Transverse colon (tissue), 4 donors: ENCODE results near the gene PIGN. TPM values are rescaled to one million over a fixed set of nuclear protein-coding genes. Genes with fewer than 3 reads are reported as not detected.
"Not testable (repeated sequence)": the region's sequence is repeated elsewhere in the genome, so short reads cannot be mapped to it uniquely, and the experiment has no call there.

Source experiments
- DNase-seq: peaks from one replicate; pipeline ENCODE4 v3.0.0-alpha.2; 2019
- H3K27ac ChIP-seq, 4 donors: fragments of 200-600 bp; sonication (generic); 2 replicates each; pipeline ENCODE4 v1.5.1; 2016 to 2018; ENCODE audit warnings: inconsistent platforms in 4 of 4
- H3K27me3 ChIP-seq: fragments of 200-600 bp; sonication (generic); 2 replicates; pipeline ENCODE4 v1.5.1; 2017; ENCODE audit warnings: inconsistent platforms
- H3K36me3 ChIP-seq, 4 donors: fragments of 200-600 bp; sonication (generic); 2 replicates each; pipeline ENCODE4 v1.5.1; 2017 to 2019; ENCODE audit warnings: inconsistent platforms in 4 of 4
- H3K4me1 ChIP-seq, 4 donors: fragments of 200-600 bp; sonication (generic); 2 replicates each; pipeline ENCODE4 v1.5.1; 2017 to 2020; ENCODE audit warnings: inconsistent platforms in 4 of 4
- H3K4me3 ChIP-seq, 4 donors: fragments of 200-600 bp; sonication (generic); 1 replicate in 1 of 4; 2 replicates in 3 of 4; pipeline versions ENCODE4 v1.5.1 to v1.6.1; 2017 to 2019; ENCODE audit warnings: inconsistent platforms in 4 of 4
- H3K9me3 ChIP-seq, 2 donors: fragments of 200-600 bp; sonication (generic); 2 replicates each; pipeline ENCODE4 v1.5.1; 2017 to 2019; ENCODE audit warnings: inconsistent platforms in 2 of 2
- CTCF ChIP-seq, 5 experiments: fragments of 200-600 bp in 3 of 5; fragments of 450-650 bp in 2 of 5; sonication (generic) in 3 of 5; IDR thresholded peaks; 1 replicate in 2 of 5; 2 replicates in 3 of 5; pipeline ENCODE4 v1.5.1; 2016 to 2017; ENCODE audit warnings: antibody characterized with exemption in 5 of 5, inconsistent platforms in 3 of 5, mild to moderate bottlenecking in 2 of 5, moderate library complexity in 1 of 5
- EP300 ChIP-seq: sonication (generic); formaldehyde crosslinking; IDR thresholded peaks from one replicate; pipeline ENCODE4 v1.6.1; 2017; ENCODE audit warnings: antibody characterized with exemption, low read depth
- POLR2A ChIP-seq: fragments of 450-650 bp; IDR thresholded peaks from one replicate; pipeline ENCODE4 v1.6.1; 2016; ENCODE audit warnings: antibody characterized with exemption, mild to moderate bottlenecking, moderate library complexity
- POLR2AphosphoS5 ChIP-seq, 3 donors: sonication (generic); formaldehyde crosslinking; IDR thresholded peaks; one replicate each; pipeline ENCODE4 v1.6.1; 2016; ENCODE audit warnings: antibody characterized with exemption in 3 of 3
- WGBS, 2 donors: methylation state at CpG; one replicate each; pipeline ENCODE4 v1.1.5; 2018; ENCODE audit warnings: low coverage in 1 of 2; 5-methylcytosine and 5-hydroxymethylcytosine counted together
- in situ Hi-C, 4 donors: fragments of 200-750 bp; cut with MboI; loops; one replicate each; pipeline versions ENCODE4 v1.15.0 to v1.15.1; 2017; ENCODE audit warnings: low sequenced_read_pairs in 3 of 4, low pct_ligation_motif_present in 1 of 4, low pct_unique_long_range_greater_than_20kb in 1 of 4
- intact Hi-C: fragments of 100-400 bp; cut with DNase I; formaldehyde crosslinking; loops from one replicate; pipeline ENCODE4 v1.15.1; 2023; ENCODE audit warnings: low total_unique reads
- total RNA-seq, 4 donors: library from RNA; depleted of rRNA; stranded (reverse); fragments of >200 nt; gene quantifications; one replicate each; pipeline ENCODE4 v1.1.0, GENCODE V29; 2016

PIGN gene
- total RNA-seq, 4 donors from 2014 or later: 15.3 to 105 (median 42.3) TPM

DNA sequence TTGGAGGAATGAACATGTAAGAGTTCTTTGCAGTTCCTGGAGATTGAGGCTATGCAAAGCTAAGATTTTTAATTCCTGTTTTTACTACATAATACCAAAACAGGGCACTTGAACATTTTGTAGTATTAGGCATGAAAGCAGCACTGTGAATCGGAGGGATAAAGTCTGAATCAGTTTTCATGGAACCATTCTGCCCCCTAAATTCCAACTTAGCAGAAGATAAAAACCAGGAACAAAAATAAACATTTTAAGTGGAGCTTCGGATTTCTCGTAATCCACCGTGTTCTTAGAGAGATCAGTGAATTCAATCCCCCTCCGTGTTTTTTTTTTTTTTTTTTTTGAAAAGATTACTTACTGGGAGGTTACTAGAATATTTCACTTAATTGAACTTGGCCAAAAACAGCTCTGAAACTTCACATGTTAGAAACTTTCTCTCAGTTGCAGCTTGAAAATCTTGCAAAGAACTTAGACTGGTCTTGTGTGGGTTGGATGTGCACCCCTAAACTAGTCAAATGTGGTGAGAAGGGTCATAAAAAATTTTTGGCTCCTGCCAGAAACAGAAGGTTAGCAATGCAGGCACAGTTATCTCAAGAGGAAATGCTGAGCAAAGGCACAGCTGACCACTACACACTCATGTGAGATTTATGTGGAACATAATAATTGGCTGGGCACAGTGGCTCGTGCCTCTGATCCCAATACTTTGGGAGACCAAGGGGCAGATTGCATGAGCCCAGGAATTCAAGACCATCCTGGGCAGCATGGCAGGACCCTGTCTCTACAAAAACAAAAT lies 148.7 kb downstream of the PIGN start:
- H3K4me3 ChIP-seq: no peak overlapping the region
- H3K27me3 ChIP-seq: no peaks in the 10 kb centered on the region
- in situ Hi-C loops: no loop called here
- H3K4me1 ChIP-seq: peaks cover 0 to 4% (median 0%) of the 10 kb centered on the region in 4 donors
- intact Hi-C loops: no loop called here
- H3K27ac ChIP-seq: no peak overlapping the region
- DNase-seq: no peak
- 56 to 65% methylated on average over 5 to 6 of the region's 6 CpGs for WGBS, 2 donors
- TF ChIP-seq POLR2A: no peak
- TF ChIP-seq POLR2AphosphoS5 (IDR thresholded peaks at IDR 0.05): no peak
- TF ChIP-seq CTCF (IDR thresholded peaks at IDR 0.05): no peak
- no peak for TF ChIP-seq EP300
- peaks cover 0 to 5% (median 0%) of the 10 kb centered on the region in 4 donors for H3K36me3 ChIP-seq
- H3K9me3 ChIP-seq: no peaks in the 10 kb centered on the region

DNA sequence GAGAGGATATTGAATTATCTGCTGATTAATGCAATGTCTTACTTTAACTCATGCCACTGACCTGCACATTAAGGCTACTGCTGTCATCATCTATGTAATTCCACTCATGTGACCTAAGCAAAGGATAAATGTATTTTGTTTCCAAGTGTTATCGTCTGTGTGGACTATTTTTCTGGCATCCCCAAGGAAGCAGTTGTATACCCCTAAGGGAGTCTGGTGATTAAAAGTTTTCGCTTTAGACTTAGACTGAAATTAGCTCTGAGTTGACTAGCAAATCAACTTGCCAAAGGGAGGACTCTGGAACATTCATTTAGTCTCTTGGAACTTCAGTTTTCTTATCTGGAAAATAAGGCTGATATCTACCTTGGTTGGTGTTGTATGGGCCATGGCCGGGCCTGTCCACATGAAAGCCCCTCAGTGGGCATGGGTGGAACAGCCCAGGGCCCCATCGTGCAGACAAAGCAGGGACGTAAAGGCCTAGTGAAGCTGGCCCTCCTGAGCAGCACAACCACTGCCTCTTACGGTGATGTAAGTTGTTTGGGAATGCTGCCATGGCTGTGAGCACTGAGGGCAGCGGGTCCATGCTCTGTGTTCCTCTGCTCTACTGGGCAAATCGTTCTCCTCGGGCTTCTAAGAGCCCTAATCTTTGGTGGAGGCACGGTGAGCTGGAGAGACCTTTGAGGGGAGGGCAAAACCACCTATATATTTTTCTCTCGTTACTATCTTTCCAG lies 149.7 kb downstream of the PIGN start:
- H3K9me3 ChIP-seq: no peaks in the 10 kb centered on the region
- no peak for TF ChIP-seq POLR2A
- TF ChIP-seq EP300: no peak
- no peak for TF ChIP-seq POLR2AphosphoS5 (IDR thresholded peaks at IDR 0.05)
- no peak for TF ChIP-seq CTCF (IDR thresholded peaks at IDR 0.05)
- H3K4me1 ChIP-seq: peaks cover 0 to 4% (median 0%) of the 10 kb centered on the region in 4 donors
- no peak for DNase-seq
- in situ Hi-C loops (no loop called here), intact Hi-C loops (no loop called here)
- no peak overlapping the region for H3K27ac ChIP-seq
- 74 to 82% methylated on average over 2 to 11 of the region's 11 CpGs for WGBS, 2 donors
- no peaks in the 10 kb centered on the region for H3K27me3 ChIP-seq
- peaks cover 0 to 5% (median 0%) of the 10 kb centered on the region in 4 donors for H3K36me3 ChIP-seq
- no peak overlapping the region for H3K4me3 ChIP-seq

- intact Hi-C loops, H3K27me3 ChIP-seq, H3K36me3 ChIP-seq, H3K27ac ChIP-seq, in situ Hi-C loops, H3K9me3 ChIP-seq, H3K4me1 ChIP-seq, DNase-seq, H3K4me3 ChIP-seq: not testable (repeated sequence)
- 70 to 80% methylated on average over 2 of the region's 3 CpGs for WGBS, 2 donors
Measured at GRCh38 chr18:62034286-62034685, 152.6 kb downstream of the PIGN start.

DNA sequence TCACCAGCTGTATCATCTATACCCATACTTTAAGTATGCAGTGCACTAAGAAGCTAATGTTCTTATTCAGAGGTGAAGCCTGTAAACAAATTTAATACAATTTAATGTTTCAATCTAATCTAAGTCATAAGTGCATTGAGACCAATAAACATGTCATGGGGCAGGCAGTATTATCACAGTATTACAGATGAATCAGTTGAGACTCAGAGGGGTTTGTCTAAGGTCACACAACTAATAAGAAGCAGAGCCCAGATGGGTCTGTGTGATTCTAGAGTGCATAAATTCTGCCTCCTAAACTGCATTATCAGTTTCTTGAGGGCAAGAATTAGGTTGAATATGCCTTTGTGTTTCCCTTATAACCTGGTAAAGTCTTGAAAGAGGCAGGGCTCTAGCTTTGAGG lies 153.1 kb downstream of the PIGN start:
- H3K4me1 ChIP-seq: peaks cover 0 to 4% (median 0%) of the 10 kb centered on the region in 4 donors
- H3K9me3 ChIP-seq: no peaks in the 10 kb centered on the region
- no peak overlapping the region for H3K27ac ChIP-seq
- H3K27me3 ChIP-seq: no peaks in the 10 kb centered on the region
- TF ChIP-seq CTCF (IDR thresholded peaks at IDR 0.05): no peak
- TF ChIP-seq POLR2A: no peak
- TF ChIP-seq EP300: no peak
- TF ChIP-seq POLR2AphosphoS5 (IDR thresholded peaks at IDR 0.05): no peak
- DNase-seq: no peak
- intact Hi-C loops (no loop called here), in situ Hi-C loops (no loop called here)
- H3K36me3 ChIP-seq: no peaks in the 10 kb centered on the region
- H3K4me3 ChIP-seq: no peak overlapping the region
